Cerebellar nuclear complex (tissue), 1 donor: Measurements from ENCODE around the gene NEK9.
"Not testable (repeated sequence)": the region's sequence is repeated elsewhere in the genome, so short reads cannot be mapped to it uniquely, and the experiment has no call there.

Source experiments
- DNase-seq, 2 experiments: peaks; one replicate each; lab custom pipeline; 2025; lab: John Stamatoyannopoulos, UW

Gene NEK9

GRCh38 chr14:75126679-75127473 lies at the start of gene NEK9:
NEK9 (minus strand) TSS chr14:75127048; CDS start chr14:75126921, 127 bp downstream.
- DNase-seq: peak; percentile 36 to 86

GRCh38 chr14:75176142-75176820 lies 49.4 kb upstream of the NEK9 start, which contains the start of gene TMED10:
TMED10 (minus strand) TSS chr14:75176612; CDS start chr14:75176579, 33 bp downstream.
- peak in 1 of 2 experiments; percentile 83 for DNase-seq

- no peak for DNase-seq
Observed at GRCh38 chr14:75175677-75176141, 48.9 kb upstream of the NEK9 start.

DNA sequence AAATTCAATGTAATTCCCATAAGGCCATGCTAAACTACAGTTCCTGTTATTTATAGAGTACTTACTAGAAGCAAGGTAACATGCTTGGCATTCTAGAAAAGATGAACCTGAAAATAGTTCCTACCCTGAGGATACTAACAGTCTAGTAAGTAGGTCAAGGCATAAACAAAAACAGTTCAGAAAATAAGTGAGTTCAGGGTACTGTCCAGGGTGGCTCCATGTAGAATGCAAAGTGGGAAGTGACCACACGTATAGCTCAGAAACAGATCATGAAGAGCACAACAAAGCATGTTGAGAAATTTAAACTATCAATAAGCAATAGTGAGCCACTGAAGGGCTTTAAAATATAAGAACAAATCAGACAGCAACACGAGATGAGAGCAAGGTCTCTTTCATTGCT lies 47.2 kb upstream of the NEK9 start:
- DNase-seq: no peak

GRCh38 chr14:75170772-75171171 lies 43.9 kb upstream of the NEK9 start:
- DNase-seq: no peak

DNA sequence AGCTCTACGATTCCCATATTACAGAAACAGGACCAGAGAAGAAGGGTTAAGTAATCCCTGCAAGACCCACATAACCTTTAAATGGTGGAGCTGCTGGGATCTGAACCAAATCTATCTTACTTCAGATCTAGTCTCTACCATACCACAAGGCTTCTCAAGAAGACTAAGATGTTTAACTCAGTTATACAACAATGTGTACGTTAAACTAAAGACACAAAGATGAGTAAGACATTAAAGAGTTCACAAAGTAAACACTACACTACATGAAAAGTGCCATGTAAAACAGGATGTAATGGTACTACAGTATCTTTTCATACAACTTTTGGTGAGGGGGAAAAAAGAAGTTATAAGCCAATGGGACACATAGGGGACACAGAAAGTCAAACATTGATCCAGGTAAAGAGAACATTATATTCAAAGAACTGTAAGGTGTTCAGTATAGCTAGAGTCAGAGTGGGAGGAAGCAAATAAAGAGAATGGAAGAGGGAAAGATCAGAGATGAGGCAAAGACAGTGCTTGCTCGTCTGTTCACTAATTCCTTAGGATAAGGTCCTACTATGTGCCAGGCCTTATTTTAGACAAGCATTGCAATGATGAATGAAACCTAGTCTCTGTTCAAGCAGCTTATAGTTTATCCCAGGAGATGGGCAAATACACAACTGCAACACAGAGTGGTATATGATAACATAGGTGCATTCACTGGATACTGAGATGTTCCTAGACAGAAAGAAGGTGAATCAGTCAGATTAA lies 41.9 kb upstream of the NEK9 start:
- no peak for DNase-seq

DNA sequence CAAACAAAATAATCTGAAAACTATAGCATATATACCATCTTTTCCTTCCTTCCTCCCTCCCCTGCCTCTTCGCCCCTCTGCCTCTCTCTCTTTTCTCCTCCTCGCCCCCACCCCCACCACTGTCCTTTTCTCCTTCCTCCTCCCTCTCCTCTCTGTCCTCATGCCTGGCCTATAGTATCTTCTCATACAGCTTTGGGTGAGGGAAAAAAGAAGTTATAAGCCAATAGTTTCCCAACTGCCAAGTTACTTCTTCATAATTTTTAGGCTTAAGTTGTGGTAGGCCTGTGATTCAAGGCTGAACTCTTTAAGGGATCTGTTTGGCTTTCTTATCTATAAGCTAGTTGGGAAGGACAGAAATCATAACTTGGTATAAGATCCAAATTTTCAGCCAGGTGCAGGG lies 40.5 kb upstream of the NEK9 start:
- no peak for DNase-seq

GRCh38 chr14:75165586-75166391 lies 38.9 kb upstream of the NEK9 start:
- no peak for DNase-seq

DNA sequence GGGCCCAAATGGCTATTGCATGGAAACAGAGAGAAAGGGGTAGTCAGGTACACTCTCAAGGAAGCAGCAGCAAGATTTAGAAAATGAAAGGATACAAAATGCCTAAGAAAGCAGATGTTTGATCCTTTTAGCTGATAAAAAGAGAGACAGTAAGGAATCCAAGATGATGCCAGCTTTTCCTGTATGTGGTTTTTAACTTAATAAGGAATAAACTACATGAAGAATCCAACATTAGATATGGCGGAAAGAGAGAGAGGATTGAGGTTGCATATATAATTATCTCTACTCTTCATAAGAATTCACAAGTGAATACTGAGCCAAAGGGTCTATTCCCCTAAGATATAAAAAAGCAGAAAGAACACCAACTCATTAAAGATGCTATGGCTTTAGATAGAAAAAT lies 38.0 kb upstream of the NEK9 start:
- DNase-seq: no peak

DNA sequence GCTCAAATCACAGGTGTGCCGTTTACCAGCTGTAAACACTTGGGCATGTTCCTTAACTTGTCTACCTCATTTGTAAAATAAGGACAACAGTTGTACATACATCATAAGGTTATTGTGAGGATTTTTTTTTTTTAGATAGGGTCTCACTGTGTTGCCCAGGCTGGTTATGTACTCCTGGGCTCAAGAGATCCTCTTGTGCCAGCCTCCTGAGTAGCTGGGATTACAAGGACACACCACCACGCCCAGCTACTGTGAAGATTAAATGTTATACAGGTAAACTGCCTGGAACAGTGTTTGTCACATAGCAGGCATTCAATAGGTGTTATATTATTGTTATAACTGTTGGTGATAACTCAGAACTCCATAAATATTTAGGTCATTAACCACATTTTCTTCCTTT lies 36.8 kb upstream of the NEK9 start:
- DNase-seq: no peak

DNA sequence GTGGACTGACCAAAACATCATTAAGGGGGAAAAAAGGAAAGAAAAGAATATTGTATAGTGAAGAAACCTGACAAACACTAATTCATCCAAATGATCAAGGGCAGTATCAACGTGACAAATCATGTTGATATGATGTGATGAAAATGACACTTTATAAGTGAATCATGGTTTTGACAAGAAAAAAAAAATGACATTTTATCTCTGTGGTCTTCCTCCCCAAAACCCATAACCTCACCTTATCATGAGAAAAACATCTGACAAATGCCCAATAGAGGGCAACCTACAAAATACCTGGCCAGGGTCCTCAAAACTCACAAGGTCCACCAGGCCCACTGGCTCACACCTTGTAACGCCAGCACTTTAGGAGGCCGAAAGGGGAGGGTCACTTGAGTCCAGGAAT lies 35.8 kb upstream of the NEK9 start:
- DNase-seq: no peak

GRCh38 chr14:75158843-75159614 lies 32.2 kb upstream of the NEK9 start:
- DNase-seq: no peak

DNA sequence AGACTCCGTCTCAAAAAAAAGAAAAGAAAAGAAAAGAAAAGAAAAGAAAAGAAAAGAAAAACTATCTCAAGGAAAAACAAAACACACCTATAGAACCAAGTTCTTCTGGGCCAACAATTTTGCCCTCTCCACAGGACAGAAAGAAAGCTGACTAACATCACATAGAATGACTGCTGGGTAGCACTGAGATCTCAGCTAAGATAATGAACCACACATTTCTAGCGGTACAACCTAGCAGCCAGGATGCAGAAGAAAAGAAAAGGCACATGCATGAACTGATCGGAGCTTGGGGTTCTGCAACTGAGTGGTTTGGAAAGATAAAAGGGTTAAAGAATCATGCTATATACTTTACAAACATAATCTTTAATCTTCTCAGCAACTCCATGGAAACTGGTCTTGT lies 30.1 kb upstream of the NEK9 start:
- DNase-seq: no peak

- DNase-seq: no peak
Observed at GRCh38 chr14:75156111-75156510, 29.3 kb upstream of the NEK9 start.

DNA sequence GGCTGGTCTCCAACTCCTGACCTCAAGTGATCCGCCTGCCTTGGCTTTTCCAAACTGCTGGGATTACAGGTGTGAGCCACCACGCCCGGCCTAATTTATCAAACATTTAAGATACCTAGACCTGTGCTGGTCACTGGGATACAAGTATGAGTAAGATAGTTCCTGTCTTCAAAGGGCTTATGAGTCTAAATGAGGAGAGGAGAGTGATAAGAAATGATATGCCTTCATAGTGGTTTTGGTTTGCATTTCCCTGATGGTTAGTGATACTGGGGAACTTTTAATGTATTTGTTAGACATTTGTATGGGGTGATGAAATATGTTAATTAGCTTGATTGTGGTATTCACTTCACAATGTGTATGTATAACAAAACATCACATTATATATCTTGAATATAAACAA lies 28.3 kb upstream of the NEK9 start:
- no peak for DNase-seq

- DNase-seq: no peak
Observed at GRCh38 chr14:75153295-75153694, 26.4 kb upstream of the NEK9 start.

- no peak for DNase-seq
Observed at GRCh38 chr14:75151851-75152250, 25.0 kb upstream of the NEK9 start.

- DNase-seq: not testable (repeated sequence)
Observed at GRCh38 chr14:75150637-75151036, 23.8 kb upstream of the NEK9 start.

DNA sequence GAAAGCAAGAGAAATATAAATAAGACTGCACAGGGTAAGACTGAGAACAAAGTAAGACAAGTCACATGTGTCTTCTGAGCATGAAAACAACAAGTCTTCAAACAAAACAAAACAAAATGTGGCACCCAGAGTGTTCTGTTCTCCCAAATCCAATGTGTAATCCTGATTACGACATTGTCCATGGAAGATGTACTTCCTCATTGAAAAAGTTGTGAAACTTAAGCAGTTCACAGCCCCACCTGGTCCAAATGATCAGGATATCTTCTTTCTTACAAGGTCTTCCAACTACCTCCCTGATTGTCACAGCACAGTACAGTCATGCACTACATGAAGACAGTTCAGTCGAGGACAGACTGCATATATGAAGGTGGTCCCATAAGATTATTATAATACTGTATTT lies 23.3 kb upstream of the NEK9 start:
- no peak for DNase-seq

DNA sequence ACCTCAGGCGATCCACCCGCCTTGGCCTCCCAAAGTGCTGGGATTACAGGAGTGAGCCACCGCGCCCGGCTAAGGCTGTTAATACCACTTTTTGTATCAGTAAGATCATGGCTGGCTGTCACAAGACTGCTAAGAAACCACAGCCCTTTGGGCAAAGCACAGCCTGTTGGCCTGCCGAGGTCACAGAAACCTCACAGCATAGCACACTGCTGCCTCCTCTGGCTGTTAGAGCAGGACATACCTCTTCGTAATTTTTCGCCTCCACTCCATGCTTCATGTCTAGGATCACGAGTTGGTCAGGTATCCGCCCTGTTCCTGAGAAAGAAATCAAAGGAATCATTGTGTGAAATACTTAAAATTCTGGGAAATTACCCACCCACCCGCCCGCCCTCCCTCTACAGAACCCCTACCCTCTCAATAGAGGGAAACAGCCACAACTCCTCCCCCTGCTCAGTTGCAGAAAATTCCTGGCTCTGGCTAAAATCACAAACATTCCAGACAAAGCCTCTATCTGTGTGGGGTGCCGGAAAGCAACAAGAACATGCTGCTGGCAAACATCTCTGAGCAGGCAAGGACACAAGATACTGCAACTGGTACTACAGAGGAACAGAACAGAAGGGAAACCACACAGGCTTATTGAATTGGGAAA lies 20.7 kb upstream of the NEK9 start:
- no peak for DNase-seq
